Loucy (cell line): ENCODE measurements around the gene TUBA4B.

Experiments used
- EZH2phosphoT487 ChIP-seq: fragments of 200-600 bp; IDR thresholded peaks from 2 replicates; pipeline ENCODE4 v1.6.1; 2018; ENCODE audit warnings: antibody characterized with exemption, mild to moderate bottlenecking, moderate library complexity, borderline replicate concordance
- TF ChIP-seq, protein P1 (sequence below): fragments of 200-600 bp; sonication (generic); conservative IDR thresholded peaks from 2 replicates; pipeline ENCODE4 v1.5.1; 2014; ENCODE audit warnings: mild to moderate bottlenecking, antibody characterized with exemption, low read length

DNA sequence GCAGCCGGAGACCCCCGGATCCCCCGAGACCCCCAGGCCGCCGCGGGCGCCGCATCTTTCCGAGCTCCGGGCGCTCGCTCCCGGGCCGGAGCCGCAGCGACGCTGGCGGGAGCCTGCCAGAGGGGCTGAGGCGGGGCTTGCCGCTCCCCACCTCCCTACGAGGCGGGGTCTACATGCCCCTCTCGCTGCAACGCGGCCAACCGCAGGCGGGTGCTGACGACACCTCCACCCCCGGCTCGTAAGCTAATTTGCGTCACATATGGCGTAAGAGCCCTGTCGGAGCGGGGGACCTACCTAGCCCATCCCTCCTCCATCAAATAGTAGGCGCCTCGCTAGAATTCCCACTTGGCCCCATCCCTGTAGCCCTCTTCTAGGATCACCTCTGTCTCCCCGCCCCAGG, 56.2 kb downstream of the TUBA4B start, which contains the start of gene PTPRN:
- TF ChIP-seq, protein P1, sequence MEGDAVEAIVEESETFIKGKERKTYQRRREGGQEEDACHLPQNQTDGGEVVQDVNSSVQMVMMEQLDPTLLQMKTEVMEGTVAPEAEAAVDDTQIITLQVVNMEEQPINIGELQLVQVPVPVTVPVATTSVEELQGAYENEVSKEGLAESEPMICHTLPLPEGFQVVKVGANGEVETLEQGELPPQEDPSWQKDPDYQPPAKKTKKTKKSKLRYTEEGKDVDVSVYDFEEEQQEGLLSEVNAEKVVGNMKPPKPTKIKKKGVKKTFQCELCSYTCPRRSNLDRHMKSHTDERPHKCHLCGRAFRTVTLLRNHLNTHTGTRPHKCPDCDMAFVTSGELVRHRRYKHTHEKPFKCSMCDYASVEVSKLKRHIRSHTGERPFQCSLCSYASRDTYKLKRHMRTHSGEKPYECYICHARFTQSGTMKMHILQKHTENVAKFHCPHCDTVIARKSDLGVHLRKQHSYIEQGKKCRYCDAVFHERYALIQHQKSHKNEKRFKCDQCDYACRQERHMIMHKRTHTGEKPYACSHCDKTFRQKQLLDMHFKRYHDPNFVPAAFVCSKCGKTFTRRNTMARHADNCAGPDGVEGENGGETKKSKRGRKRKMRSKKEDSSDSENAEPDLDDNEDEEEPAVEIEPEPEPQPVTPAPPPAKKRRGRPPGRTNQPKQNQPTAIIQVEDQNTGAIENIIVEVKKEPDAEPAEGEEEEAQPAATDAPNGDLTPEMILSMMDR: no peak
- no peak for TF ChIP-seq EZH2phosphoT487
